OCI-LY7 (cell line): ENCODE data around the gene ZFR2. TPM values are rescaled to one million over a fixed set of nuclear protein-coding genes. Genes with fewer than 3 reads are reported as not detected.

Experiments used
- BruUV-seq: library from RNA; stranded (reverse); fragments of 400-500 nt; replicated peaks from 2 replicates; lab custom pipeline; 2021; lab: Mats Ljungman, UMichigan
- CTCF ChIA-PET: fragments of 300-600 bp; sonication (Branson Sonifier 250); formaldehyde crosslinking; loops from one replicate; lab custom pipeline; 2022; ENCODE audit warnings: antibody characterized with exemption; ENCODE audit not compliant: unreplicated experiment; lab: Charles Lee
- POLR2A ChIA-PET: fragments of 300-600 bp; sonication (Branson Sonifier 250); formaldehyde crosslinking; loops from one replicate; lab custom pipeline; 2022; ENCODE audit warnings: antibody characterized with exemption; lab: Charles Lee
- DNase-seq: peaks from one replicate; pipeline ENCODE4 v3.0.0-alpha.2; 2015; ENCODE audit warnings: low spot score
- H2AFZ ChIP-seq: fragments of 200-600 bp; sonication (generic), shearing (Covaris generic); 2 replicates; pipeline ENCODE4 v1.6.1; 2014; ENCODE audit warnings: mild to moderate bottlenecking, antibody characterized with exemption, low read length, moderate library complexity
- H3K27ac ChIP-seq: fragments of 200-600 bp; sonication (generic); 2 replicates; pipeline ENCODE4 v1.5.1; 2014; ENCODE audit warnings: mixed run types, low read depth, mild to moderate bottlenecking, moderate library complexity, low read length, inconsistent platforms; ENCODE audit not compliant: poor library complexity, severe bottlenecking
- H3K36me3 ChIP-seq: fragments of 200-600 bp; sonication (generic); 2 replicates; pipeline ENCODE4 v1.6.1; 2014; ENCODE audit warnings: mild to moderate bottlenecking, antibody characterized with exemption, low read length, moderate library complexity, mixed read lengths; ENCODE audit not compliant: insufficient read depth
- H3K4me1 ChIP-seq: fragments of 200-600 bp; sonication (generic); 2 replicates; pipeline ENCODE4 v1.5.1; 2014; ENCODE audit warnings: mild to moderate bottlenecking, low read length; ENCODE audit not compliant: insufficient read depth, poor library complexity, severe bottlenecking
- H3K4me2 ChIP-seq: fragments of 200-600 bp; sonication (generic); 2 replicates; pipeline ENCODE4 v1.6.1; 2014; ENCODE audit warnings: mild to moderate bottlenecking, low read length
- H3K4me3 ChIP-seq: fragments of 200-600 bp; sonication (generic); 2 replicates; pipeline ENCODE4 v1.5.1; 2014; ENCODE audit warnings: mild to moderate bottlenecking, low read depth, low read length; ENCODE audit not compliant: poor library complexity, severe bottlenecking
- H3K79me2 ChIP-seq: fragments of 200-600 bp; sonication (generic); 2 replicates; pipeline ENCODE4 v1.6.1; 2016; ENCODE audit warnings: low read depth, mild to moderate bottlenecking, low read length, moderate library complexity, mixed read lengths; ENCODE audit not compliant: insufficient read depth
- H3K9me2 ChIP-seq: fragments of 200-600 bp; sonication (generic); 2 replicates; pipeline ENCODE4 v1.6.1; 2016; ENCODE audit warnings: mild to moderate bottlenecking, low read length, mixed read lengths; ENCODE audit not compliant: insufficient read depth
- H3K9me3 ChIP-seq: fragments of 200-600 bp; sonication (generic); 2 replicates; pipeline ENCODE4 v1.6.1; 2014; ENCODE audit warnings: mild to moderate bottlenecking, mixed run types, low read length, mixed read lengths
- H4K20me1 ChIP-seq: fragments of 200-600 bp; sonication (generic); 2 replicates; pipeline ENCODE4 v1.6.1; 2014; ENCODE audit warnings: mild to moderate bottlenecking, antibody characterized with exemption, low read length, moderate library complexity, mixed read lengths; ENCODE audit not compliant: insufficient read depth
- CTCF ChIP-seq: fragments of 200-600 bp; sonication (generic); conservative IDR thresholded peaks from 2 replicates; pipeline ENCODE4 v1.5.1; 2014; ENCODE audit warnings: mild to moderate bottlenecking, antibody characterized with exemption, low read length, moderate library complexity, mixed read lengths
- EZH2phosphoT487 ChIP-seq: fragments of 200-600 bp; sonication (generic); IDR thresholded peaks from 2 replicates; pipeline ENCODE4 v1.6.1; 2018; ENCODE audit warnings: low read depth, borderline replicate concordance, mild to moderate bottlenecking, mixed run types, antibody characterized with exemption, low read length, moderate library complexity, mixed read lengths
- intact Hi-C: fragments of 100-400 bp; cut with micrococcal nuclease; formaldehyde crosslinking; loops from one replicate; pipeline ENCODE4 v1.10.0; 2022; ENCODE audit not compliant: unreplicated experiment
- total RNA-seq, 2 experiments: library from RNA; depleted of rRNA in 1 of 2; stranded (reverse); fragments of >200 nt in 1 of 2; shearing (Covaris generic) in 1 of 2; gene quantifications; 2 replicates each; pipeline ENCODE4 v1.2.3, GENCODE V29; 2014 to 2022

ZFR2 gene
- total RNA-seq, 2 experiments from 2014 or later, result not detected

DNA sequence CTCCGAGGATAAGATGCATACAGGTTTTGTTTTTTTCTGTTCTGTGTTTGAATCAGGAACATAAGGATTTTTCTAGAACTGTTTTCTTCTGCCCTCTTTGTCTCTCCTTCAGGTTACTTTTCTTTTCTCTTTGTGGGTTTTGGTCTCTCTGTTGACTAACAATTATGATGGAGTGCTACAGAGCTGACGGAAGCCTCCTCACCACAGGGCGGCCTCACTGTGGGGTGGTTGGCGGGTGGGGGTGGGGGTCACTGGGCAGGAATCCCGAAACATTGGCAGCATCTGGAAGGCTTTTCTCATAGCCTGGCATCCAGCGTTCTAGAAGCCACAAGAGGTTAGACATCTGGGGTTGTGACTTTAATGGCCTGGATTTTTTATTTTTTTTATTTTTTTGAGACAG, 70.7 kb downstream of the ZFR2 start:
- BruUV-seq, result no TSS peak
- intact Hi-C loops, result no loop called here
- ChIA-PET CTCF (no interaction called here), POLR2A (no interaction called here)
- Histone ChIP-seq H3K27ac (no peak overlapping the region), H3K36me3 (no peaks in the 10 kb centered on the region), H2AFZ (no peak overlapping the region), H3K9me2 (no peaks in the 10 kb centered on the region), H3K79me2 (no peaks in the 10 kb centered on the region), H3K4me2 (no peak overlapping the region), H4K20me1 (no peaks in the 10 kb centered on the region), H3K9me3 (no peaks in the 10 kb centered on the region), H3K4me3 (no peak overlapping the region), H3K4me1 (no peaks in the 10 kb centered on the region)
- DNase-seq, result no peak
- TF ChIP-seq EZH2phosphoT487, result no peak
- no peak for TF ChIP-seq CTCF

DNA sequence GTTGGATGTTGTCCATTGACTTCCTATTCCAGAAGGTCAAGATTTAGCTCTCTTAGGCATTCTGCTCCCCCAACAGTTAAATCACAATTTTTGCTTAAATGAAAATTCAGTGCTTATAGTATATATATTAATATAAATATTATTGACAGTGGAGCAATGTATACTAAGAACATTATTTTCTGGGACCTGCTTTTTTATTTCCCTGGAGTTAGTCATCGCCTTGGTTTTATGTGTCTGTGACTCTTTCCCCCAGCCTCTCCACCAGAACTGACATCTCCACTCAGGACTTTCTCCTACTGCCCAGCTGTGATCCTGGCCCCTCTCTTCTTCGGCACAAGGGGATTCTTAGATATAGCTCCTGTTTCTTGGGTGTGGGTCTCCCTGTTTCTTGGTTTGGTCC, 72.5 kb downstream of the ZFR2 start:
- H3K4me1 ChIP-seq, result no peaks in the 10 kb centered on the region

More for the DNA sequence above, 72.5 kb downstream of the ZFR2 start:
- no peaks in the 10 kb centered on the region for H3K79me2 ChIP-seq
- intact Hi-C loops, result no loop called here
- TF ChIP-seq CTCF (no peak), EZH2phosphoT487 (no peak)
- ChIA-PET POLR2A (no interaction called here), CTCF (no interaction called here)
- no peaks in the 10 kb centered on the region for H3K9me3 ChIP-seq
- H3K9me2 ChIP-seq, result no peaks in the 10 kb centered on the region
- no peak for DNase-seq
- H3K27ac ChIP-seq, result no peak overlapping the region
- H3K36me3 ChIP-seq, result no peaks in the 10 kb centered on the region
- H4K20me1 ChIP-seq, result no peaks in the 10 kb centered on the region
- BruUV-seq, result no TSS peak
- no peak overlapping the region for H3K4me2 ChIP-seq
- no peak overlapping the region for H3K4me3 ChIP-seq
- H2AFZ ChIP-seq, result no peak overlapping the region
